Measurements from ENCODE around the gene UBE2C.

- no peak for TF ChIP-seq CTCF (IDR thresholded peaks at IDR 0.05)
- no peak for TF ChIP-seq POLR2A (IDR thresholded peaks at IDR 0.05; ENCODE audit: low read depth)
These were observed 19.9 kb upstream of the UBE2C start for GRCh38 chr20:45792317-45793118.

Data from esophagus muscularis mucosa (tissue), 3 donors.